ENCODE measurements around the gene OR4B1.

The OR4B1 gene

DNA sequence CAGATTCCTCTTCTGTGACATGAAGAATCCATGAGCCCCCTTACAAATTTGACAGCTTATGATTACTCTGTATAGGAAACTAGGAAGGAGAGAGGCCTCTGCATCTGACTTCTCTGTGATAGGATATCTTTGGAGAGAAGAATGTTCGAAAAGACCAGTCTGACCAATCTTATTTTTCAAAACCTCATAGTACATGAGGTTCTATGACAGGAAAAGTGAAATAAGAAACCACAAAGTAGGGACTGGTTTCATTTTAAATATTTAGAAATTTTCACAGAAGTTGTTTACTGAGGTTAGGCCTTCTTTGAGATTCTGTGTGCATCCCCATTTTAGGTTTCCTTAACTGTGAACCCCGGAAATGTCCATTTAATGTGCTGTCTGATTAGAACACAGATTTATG lies 45.0 kb downstream of the OR4B1 start:
- no peak for DNase-seq (ENCODE audit: low spot score)

DNA sequence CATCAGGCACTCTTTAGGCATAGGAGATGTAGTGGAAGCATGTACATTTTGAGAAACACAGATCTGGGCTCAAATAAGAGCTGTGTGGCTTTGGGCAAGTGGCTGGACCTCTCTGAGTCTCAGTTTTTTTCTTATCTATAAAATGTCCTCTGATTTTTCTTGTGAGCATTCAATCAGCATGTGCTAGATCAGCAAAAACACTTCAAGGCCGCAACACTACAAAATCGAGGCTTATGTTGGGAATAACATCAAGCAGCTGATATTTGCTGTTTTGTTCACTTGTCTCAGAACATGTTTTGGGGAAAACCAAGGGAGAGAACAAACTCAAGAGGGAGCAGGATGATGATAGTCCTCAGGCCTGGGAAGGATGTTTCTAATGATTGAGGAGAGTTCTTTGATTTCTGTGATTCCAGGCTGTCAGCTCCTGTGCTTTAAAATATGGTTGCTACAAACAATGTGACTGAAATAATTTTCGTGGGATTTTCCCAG lies 46.9 kb downstream of the OR4B1 start, which contains the start of gene OR4X1:
Gene OR4X1 (plus strand): TSS at position 439 of the 489 bp plus-strand sequence. CDS start 0 bp downstream, at position 439.
- no peak for DNase-seq (ENCODE audit: low spot score)

Measured in putamen (tissue), 1 donor.